GM12878 (cell line): ENCODE results near the gene LEUTX. TPM values are rescaled to one million over a fixed set of nuclear protein-coding genes. Genes with fewer than 3 reads are reported as not detected.

Source experiments
- BMI1 ChIP-seq: fragments of 450-650 bp; IDR thresholded peaks from 2 replicates; pipeline ENCODE4 v1.6.1; 2016; ENCODE audit warnings: mild to moderate bottlenecking, moderate library complexity, borderline replicate concordance
- E2F4 ChIP-seq: IDR thresholded peaks from 2 replicates; pipeline ENCODE4 v1.6.1; 2012; ENCODE audit warnings: low read depth, low read length, improper control_type of control experiment
- MTA2 ChIP-seq: fragments of 450-650 bp; IDR thresholded peaks from 2 replicates; pipeline ENCODE4 v1.6.1; 2016; ENCODE audit warnings: low read depth, mild to moderate bottlenecking, moderate library complexity
- NBN ChIP-seq: fragments of 450-650 bp; IDR thresholded peaks from 2 replicates; pipeline ENCODE4 v1.6.1; 2016
- POLR2AphosphoS5 ChIP-seq: IDR thresholded peaks from 2 replicates; pipeline ENCODE4 v1.6.1; 2011; ENCODE audit warnings: mild to moderate bottlenecking, low read length, inconsistent platforms
- SIX5 ChIP-seq: IDR thresholded peaks from 2 replicates; pipeline ENCODE4 v1.6.1; 2011; ENCODE audit warnings: mild to moderate bottlenecking, low read depth, low read length, moderate library complexity; ENCODE audit not compliant: severe bottlenecking
- SRF ChIP-seq, 2 experiments: IDR thresholded peaks; 2 replicates each; pipeline ENCODE4 v1.6.1; 2011; ENCODE audit warnings: low read depth in 2 of 2, low read length in 2 of 2, mild to moderate bottlenecking in 1 of 2, moderate library complexity in 1 of 2
- ZNF687 ChIP-seq: fragments of 450-650 bp; IDR thresholded peaks from 2 replicates; pipeline ENCODE4 v1.6.1; 2017; ENCODE audit warnings: mild to moderate bottlenecking, moderate library complexity
- polyA plus RNA-seq, 11 experiments: library from polyadenylated mRNA; depleted of rRNA in 4 of 11; unstranded in 6 of 11; stranded (reverse) in 5 of 11; fragments of >200 nt; fragmentation: Nextera tagmentation in 4 of 11; fragmentation: Illumina TruSeq in 1 of 11; extraction: Ambion mirVana in 4 of 11; extraction: Trizol in 1 of 11; gene quantifications; 1 replicate in 1 of 11; 2 replicates in 10 of 11; pipeline versions ENCODE4 v1.2.1 to v1.2.3, GENCODE V29; 2011 to 2016; ENCODE audit warnings: inconsistent platforms in 2 of 11, missing spikeins in 2 of 11, low read depth in 1 of 11
- total RNA-seq, 4 experiments: library from RNA; depleted of rRNA in 3 of 4; stranded (reverse); fragments of >200 nt in 3 of 4; fragmentation: Illumina TruSeq in 1 of 4; extraction: Trizol in 1 of 4; gene quantifications; 2 replicates each; pipeline versions ENCODE4 v1.2.1 to v1.2.3, GENCODE V29; 2013 to 2021

The LEUTX gene
- total and polyA plus RNA-seq, 10 of the 15 experiments (the other 5 are each of a cell fraction or from before 2014, with no cell fraction given): 0.29 to 0.46 (median 0.40) TPM; not detected in 4

- TF ChIP-seq POLR2AphosphoS5: peak; percentile 41; the same call in 1 of the 2 replicates
- peak; percentile 72 for TF ChIP-seq MTA2
- 0 out of 2 replicates have a peak, but pooled peaks have one; percentile 13 for TF ChIP-seq E2F4
- TF ChIP-seq NBN: peak; percentile 51; the same call in 1 of the 2 replicates
- TF ChIP-seq ZNF687: 0 out of 2 replicates have a peak, but pooled peaks have one; percentile 19
- TF ChIP-seq SIX5: peak; percentile 94
- TF ChIP-seq SRF (IDR thresholded peaks at IDR 0.05; ENCODE audit: low read depth in 2 of 2, low read length in 2 of 2): no peak
- TF ChIP-seq BMI1: no peak
These were observed 45.8 kb downstream of the LEUTX start (continued) for GRCh38 chr19:39824143-39825092.
